HG03460 (cell line): Measurements from ENCODE around the gene ADGRF3.
"Not testable (repeated sequence)": the region's sequence is repeated elsewhere in the genome, so short reads cannot be mapped to it uniquely, and the experiment has no call there.

ENCODE experiments used
- ATAC-seq: cut with Tn5 transposase; IDR thresholded peaks from one replicate; pipeline ENCODE4 v1.9.1; 2021; ENCODE audit not compliant: unreplicated experiment

Gene ADGRF3

GRCh38 chr2:26318950-26319349 lies 27.6 kb downstream of the ADGRF3 start:
- no peak for ATAC-seq

DNA sequence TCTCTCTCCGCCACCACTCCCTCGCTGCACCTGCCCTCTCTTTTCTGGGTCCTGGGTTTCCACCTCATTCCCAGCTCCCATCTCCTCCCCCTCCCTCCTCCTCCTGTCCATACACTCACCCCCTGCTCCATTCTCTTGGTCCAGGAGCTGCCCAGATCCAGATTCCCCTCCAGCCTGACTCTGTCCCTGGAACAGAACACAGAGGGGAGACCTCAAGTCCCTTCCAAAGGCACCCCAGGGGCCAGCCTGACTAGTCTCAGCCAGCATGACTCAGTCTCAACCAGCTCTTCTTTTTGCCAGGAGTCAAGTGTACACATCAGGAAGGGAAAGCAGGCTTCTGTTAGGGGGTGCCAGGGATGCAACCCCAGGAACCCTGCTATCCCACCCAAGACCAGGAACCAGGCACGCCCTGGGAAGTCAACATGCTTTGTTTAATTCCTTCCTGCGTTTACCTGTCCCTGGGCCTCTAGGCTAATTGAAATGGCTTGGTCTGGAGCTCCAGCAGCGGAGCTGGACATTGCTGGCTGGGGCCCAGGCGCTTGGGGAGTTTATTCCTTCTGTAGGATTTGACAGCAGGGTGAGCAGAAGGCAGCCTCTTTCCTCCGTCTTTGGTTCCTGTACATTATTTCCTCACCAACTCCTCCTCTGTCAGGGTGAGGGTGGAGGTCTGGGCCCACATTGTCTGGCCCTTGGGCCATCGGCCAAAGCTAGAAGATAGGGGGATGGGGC lies 29.0 kb downstream of the ADGRF3 start:
- ATAC-seq = no peak

- ATAC-seq = no peak
These were observed 29.7 kb downstream of the ADGRF3 start for GRCh38 chr2:26316845-26317244.

- ATAC-seq = no peak
These were observed 30.5 kb downstream of the ADGRF3 start for GRCh38 chr2:26316041-26316440.

DNA sequence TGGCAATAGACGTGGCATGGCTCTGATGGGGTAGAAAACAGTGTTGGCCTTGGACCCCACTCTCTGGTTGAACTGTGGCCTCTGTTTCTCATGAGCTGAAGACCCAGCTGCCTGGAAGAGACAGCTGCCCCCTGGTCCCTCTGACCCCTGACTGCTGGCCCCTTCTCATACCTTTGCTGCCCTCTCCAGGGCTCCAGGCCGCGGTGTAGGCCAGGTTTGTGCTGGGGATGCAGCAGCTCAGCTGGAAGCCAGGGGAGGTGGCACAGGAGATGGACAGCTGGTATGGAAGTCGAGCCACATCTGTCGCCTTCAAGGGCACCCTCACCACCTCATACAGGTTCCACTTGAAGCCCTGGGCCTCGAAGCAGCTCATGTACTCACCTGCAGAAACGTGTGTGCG lies 32.3 kb downstream of the ADGRF3 start:
- no peak for ATAC-seq

DNA sequence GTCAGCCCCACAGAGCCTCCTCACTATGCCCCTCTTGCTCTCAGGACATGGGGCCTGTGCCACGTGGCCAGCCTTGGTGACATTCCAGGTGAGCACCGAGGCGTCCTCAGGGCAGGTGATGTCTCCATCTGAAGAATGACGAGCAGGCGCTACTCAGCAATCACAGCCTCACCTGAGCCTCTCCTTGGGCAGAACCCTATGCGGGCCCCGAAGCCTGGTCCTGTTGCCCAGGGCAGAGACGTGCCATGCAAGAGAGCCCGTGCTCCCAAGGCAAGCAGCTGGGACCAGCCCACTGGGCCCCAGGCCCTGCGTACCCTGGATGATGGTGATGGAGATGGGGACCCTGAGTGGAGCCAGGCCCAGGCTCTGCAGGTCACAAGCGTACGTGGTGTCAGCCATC lies 33.1 kb downstream of the ADGRF3 start:
- no peak for ATAC-seq

GRCh38 chr2:26312471-26312870 lies 34.1 kb downstream of the ADGRF3 start:
- ATAC-seq = no peak

- ATAC-seq = no peak
These were observed 36.7 kb downstream of the ADGRF3 start for GRCh38 chr2:26309921-26310320.

DNA sequence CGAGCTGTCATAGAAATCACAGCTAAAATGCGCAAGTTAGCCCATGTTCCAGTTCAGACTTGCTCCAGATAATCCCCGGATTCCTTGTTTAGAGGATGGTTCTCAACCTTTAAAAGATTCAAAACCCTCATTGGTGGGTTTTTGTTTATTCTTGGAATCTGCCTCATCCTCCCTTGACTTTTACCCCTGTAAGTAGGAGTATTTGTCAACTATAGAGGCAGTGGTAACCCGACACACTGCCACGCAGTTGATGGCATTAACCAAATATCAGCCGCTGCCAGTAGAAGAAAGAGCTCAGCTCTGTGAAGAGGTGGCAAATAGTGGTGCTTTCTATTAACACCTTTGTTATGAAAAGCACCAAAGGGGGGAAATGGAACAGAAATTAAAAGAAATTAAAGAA lies 41.0 kb downstream of the ADGRF3 start:
- ATAC-seq = no peak

DNA sequence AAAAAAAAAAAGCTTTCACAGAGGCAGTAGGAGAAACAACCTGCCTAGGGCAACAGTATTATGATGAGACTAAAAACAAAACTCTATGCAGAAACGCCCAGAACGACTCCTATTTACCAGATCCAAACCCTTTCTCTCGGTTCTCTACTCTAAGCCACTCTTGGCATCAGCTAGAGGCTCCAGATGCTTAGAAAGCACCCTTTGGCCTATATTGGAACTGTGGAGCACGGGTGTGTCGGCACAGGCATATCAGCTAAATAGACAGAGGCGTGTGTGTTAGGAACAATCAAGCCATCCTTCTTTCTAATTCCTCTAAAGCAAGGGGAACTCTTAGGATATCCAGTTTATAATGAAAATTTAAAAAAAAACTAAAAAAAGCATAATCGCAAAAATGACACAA lies 41.5 kb downstream of the ADGRF3 start:
- not testable (repeated sequence) for ATAC-seq

DNA sequence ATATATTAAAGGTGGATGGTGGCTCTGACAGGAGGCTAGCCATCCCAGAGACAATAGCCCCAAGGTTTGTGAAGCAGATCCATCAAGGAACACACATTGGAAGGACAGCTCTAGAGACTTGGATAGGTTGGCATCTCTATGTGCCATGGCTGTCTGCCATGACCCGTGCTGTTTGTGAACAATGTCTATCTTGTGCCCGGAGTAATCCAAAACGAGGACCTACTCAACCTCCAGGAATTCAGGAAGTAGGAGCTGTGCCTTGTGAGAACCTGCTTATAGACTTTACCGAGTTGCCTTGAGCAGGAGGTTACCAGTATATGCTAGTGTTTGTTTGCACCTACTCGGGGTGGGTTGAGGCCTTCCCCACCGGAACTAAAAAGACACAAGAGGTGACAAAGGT lies 43.7 kb downstream of the ADGRF3 start:
- no peak for ATAC-seq

DNA sequence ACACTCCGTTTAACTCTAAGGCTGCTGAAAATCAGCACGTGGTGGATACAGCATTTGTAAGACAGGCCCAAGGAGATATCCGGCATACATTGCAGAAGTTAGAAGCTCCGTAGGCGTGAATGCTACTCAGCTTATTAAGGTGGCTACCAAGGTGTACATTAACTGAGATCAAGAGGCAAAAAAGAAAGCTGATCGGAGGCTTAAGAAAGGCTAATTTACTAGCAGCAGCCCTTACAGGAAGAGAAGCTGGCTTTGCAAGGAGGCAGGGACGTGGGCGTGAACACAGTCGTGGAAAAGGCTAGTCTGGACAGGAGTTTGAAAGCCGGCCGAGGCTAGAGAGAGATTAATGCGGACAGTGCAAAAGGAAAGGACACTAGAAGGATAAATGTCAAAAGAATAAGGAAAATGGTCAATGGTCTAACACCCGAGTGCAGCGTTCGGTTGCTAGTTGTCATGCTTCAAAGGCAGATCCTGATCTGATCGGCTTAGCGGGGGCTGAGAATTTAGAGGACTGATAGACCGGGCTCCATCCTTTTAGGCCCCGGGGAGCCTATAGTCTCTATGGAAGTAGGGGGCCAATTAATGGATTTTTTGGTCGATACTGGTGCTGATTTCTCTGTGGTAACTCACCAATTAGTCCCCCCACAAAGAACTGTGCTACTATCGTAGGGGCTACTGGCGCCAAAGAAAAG lies 46.2 kb downstream of the ADGRF3 start:
- ATAC-seq = no peak

GRCh38 chr2:26299471-26300101 lies 47.0 kb downstream of the ADGRF3 start:
- no peak for ATAC-seq

DNA sequence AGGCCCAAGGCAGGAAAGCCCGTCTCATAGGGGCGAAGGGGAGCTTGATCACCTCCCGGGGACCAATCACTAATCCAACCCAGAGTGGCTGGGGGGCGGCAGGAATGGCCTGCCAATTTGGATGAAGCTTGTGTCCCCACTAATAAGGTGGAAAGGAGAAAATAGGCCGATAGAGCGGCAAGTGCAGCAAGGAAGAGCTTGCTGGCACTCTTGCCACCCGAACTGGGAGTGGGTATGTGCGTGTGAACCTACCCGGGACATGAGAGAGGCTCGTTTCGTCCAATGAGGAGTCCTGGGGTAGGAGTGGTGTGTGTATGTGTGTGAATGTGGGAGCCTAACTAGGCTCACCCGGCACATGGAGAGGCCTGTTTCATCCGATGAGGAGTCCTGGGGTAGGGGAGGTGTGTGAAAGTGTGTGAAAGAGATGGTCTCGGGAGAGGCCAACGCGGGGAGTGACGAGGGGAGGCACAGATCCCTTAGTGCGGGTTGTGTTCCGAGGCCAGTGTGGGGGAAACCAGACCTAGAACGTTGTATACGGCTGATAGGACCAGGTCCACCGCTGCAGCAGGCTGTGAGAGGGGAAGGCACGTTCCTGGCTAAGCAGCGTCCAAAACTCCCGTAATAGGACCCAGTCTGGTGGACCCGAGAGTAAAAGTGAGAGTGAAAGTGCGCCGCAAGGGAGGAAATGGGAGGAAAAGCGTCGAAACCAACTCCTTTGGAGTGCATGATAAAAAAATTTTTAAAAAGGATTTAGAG lies 47.8 kb downstream of the ADGRF3 start:
- ATAC-seq = no peak

DNA sequence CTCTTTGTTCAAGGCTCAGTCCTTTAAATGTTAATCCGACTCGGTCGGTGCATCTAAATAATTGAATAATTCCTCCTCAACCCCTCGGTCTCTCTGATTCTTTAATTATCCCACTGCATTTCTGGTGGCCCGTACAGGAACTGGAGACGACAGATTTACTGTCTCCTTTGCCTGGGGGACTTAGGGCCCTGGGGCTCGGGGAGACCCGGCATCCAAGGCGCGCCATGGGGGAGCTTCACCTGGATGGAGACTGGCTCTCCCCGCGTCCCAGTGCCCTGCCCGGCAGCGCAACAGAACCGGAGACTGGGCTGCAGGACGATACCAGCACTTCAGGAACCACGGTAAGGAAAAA lies 48.3 kb downstream of the ADGRF3 start:
- no peak for ATAC-seq

DNA sequence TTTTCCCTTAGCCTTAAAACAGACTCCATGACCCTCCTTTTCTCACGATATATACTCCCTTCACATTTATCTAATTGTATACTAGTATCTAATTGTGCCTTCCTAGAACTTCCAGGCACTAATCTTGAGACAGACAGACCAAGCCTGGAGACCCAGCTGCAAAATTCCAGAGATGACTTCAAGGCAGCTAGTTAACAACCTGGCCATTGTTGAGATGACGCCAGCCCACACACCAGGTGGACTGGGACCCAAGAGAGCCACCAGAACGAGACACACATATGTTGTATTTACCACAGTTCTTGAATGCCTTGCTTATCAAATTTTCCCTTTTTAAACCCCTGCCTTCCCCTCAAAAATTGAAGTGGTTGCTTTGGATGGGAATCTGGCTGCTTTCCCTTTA lies 49.5 kb downstream of the ADGRF3 start:
- no peak for ATAC-seq

GRCh38 chr2:26295511-26295910 lies 51.1 kb downstream of the ADGRF3 start:
- ATAC-seq = no peak

- no peak for ATAC-seq
These were observed 53.9 kb downstream of the ADGRF3 start for GRCh38 chr2:26292646-26293045.

DNA sequence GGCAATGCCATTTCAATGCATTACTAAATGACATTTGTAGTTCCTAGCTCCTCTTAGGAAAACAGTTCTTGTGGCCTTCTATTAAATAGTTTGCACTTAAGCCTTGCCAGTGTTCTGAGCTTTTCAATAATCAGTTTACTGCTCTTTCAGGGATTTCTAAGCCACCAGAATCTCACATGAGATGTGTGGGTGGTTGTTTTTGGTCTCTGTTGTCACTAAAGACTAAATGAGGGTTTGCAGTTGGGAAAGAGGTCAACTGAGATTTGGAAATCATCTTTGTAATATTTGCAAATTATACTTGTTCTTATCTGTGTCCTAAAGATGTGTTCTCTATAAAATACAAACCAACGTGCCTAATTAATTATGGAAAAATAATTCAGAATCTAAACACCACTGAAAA lies 56.6 kb downstream of the ADGRF3 start:
- no peak for ATAC-seq

- no peak for ATAC-seq
These were observed 60.7 kb downstream of the ADGRF3 start for GRCh38 chr2:26285931-26286330.

DNA sequence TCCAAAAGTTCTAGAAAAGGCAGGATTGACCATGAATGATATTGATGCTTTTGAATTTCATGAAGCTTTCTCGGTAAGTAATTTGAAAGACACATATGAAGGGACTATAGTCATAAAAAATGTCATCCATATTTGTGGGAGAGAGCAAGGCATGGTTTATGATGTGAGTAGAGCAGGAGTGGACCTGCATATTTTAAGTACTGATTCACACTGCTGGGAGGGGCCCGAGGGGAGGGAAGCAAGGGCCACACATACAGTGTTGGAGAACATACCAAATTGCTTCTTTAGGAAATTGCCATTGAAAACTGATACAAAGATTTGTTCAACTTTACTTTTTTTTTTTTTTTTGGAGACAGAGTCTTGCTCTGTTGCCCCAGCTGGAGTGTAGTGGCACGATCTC lies 62.5 kb downstream of the ADGRF3 start:
- ATAC-seq = no peak

- ATAC-seq = no peak
These were observed 63.0 kb downstream of the ADGRF3 start for GRCh38 chr2:26283606-26284005.
